GM12878 (cell line): ENCODE measurements around the gene PPOX. TPM values are rescaled to one million over a fixed set of nuclear protein-coding genes. Genes with fewer than 3 reads are reported as not detected.

ENCODE experiments used
- BMI1 ChIP-seq: fragments of 450-650 bp; IDR thresholded peaks from 2 replicates; pipeline ENCODE4 v1.6.1; 2016; ENCODE audit warnings: mild to moderate bottlenecking, moderate library complexity, borderline replicate concordance
- CHD4 ChIP-seq: fragments of 200-600 bp; sonication (generic); IDR thresholded peaks from 2 replicates; pipeline ENCODE4 v1.6.1; 2016; ENCODE audit warnings: mild to moderate bottlenecking
- CREB1 ChIP-seq: IDR thresholded peaks from 2 replicates; pipeline ENCODE4 v1.6.1; 2012; ENCODE audit warnings: low read depth, mild to moderate bottlenecking, inconsistent platforms
- E2F8 ChIP-seq: fragments of 450-650 bp; IDR thresholded peaks from 2 replicates; pipeline ENCODE4 v1.6.1; 2018; ENCODE audit warnings: mild to moderate bottlenecking, low read depth, moderate library complexity; ENCODE audit not compliant: partially characterized antibody
- EGR1 ChIP-seq, 2 experiments: IDR thresholded peaks; 1 replicate in 1 of 2; 2 replicates in 1 of 2; pipeline ENCODE4 v1.6.1; 2011 to 2012; ENCODE audit warnings: low read depth in 2 of 2, low read length in 2 of 2, borderline replicate concordance in 1 of 2, mild to moderate bottlenecking in 1 of 2, moderate library complexity in 1 of 2
- ESRRA ChIP-seq: IDR thresholded peaks from 2 replicates; pipeline ENCODE4 v1.6.1; 2012; ENCODE audit warnings: mild to moderate bottlenecking, low read length, improper control_type of control experiment
- ETV6 ChIP-seq, 2 experiments: fragments of 450-650 bp in 1 of 2; IDR thresholded peaks in 1 of 2; conservative IDR thresholded peaks in 1 of 2; 2 replicates each; pipeline ENCODE4 v1.6.1; 2014; ENCODE audit warnings: antibody characterized with exemption in 1 of 2, borderline replicate concordance in 1 of 2, low read depth in 1 of 2, mild to moderate bottlenecking in 1 of 2, moderate library complexity in 1 of 2
- IRF3 ChIP-seq: fragments of 450-650 bp; IDR thresholded peaks from 2 replicates; pipeline ENCODE4 v1.6.1; 2014; ENCODE audit warnings: mild to moderate bottlenecking
- IRF4 ChIP-seq: IDR thresholded peaks from 2 replicates; pipeline ENCODE4 v1.6.1; 2011; ENCODE audit warnings: low read depth, low read length
- MLLT1 ChIP-seq: fragments of 450-650 bp; IDR thresholded peaks from 2 replicates; pipeline ENCODE4 v1.6.1; 2016; ENCODE audit warnings: mild to moderate bottlenecking
- MTA3 ChIP-seq: IDR thresholded peaks from 2 replicates; pipeline ENCODE4 v1.6.1; 2012; ENCODE audit warnings: low read length, inconsistent platforms, borderline replicate concordance
- MYB ChIP-seq: fragments of 150-350 bp; IDR thresholded peaks from 2 replicates; pipeline ENCODE4 v1.6.1; 2014; ENCODE audit warnings: mild to moderate bottlenecking, low read depth, low read length, borderline replicate concordance
- NBN ChIP-seq: fragments of 450-650 bp; IDR thresholded peaks from 2 replicates; pipeline ENCODE4 v1.6.1; 2016
- NR2C2 ChIP-seq: IDR thresholded peaks from 2 replicates; pipeline ENCODE4 v1.6.1; 2011; ENCODE audit warnings: borderline replicate concordance, low read depth; ENCODE audit not compliant: control insufficient read depth, insufficient read length
- NRF1 ChIP-seq: conservative IDR thresholded peaks from 2 replicates; pipeline ENCODE4 v1.6.1; 2011; ENCODE audit warnings: mild to moderate bottlenecking, low read depth, low read length, improper control_type of control experiment
- REST ChIP-seq: IDR thresholded peaks from 2 replicates; pipeline ENCODE4 v1.6.1; 2012; ENCODE audit warnings: mild to moderate bottlenecking, low read depth, low read length
- SIX5 ChIP-seq: IDR thresholded peaks from 2 replicates; pipeline ENCODE4 v1.6.1; 2011; ENCODE audit warnings: mild to moderate bottlenecking, low read depth, low read length, moderate library complexity; ENCODE audit not compliant: severe bottlenecking
- SREBF2 ChIP-seq: IDR thresholded peaks from 2 replicates; pipeline ENCODE4 v1.6.1; 2012; ENCODE audit warnings: mild to moderate bottlenecking, low read length
- TARDBP ChIP-seq: IDR thresholded peaks from 2 replicates; pipeline ENCODE4 v1.6.1; 2016; ENCODE audit warnings: borderline replicate concordance
- TCF3 ChIP-seq: IDR thresholded peaks from 2 replicates; pipeline ENCODE4 v1.6.1; 2012; ENCODE audit warnings: low read depth, mild to moderate bottlenecking, low read length, borderline replicate concordance; ENCODE audit not compliant: insufficient read depth
- ZNF207 ChIP-seq: fragments of 450-650 bp; IDR thresholded peaks from 2 replicates; pipeline ENCODE4 v1.6.1; 2014; ENCODE audit warnings: antibody characterized with exemption, mild to moderate bottlenecking, borderline replicate concordance
- polyA plus RNA-seq, 11 experiments: library from polyadenylated mRNA; depleted of rRNA in 4 of 11; unstranded in 6 of 11; stranded (reverse) in 5 of 11; fragments of >200 nt; fragmentation: Nextera tagmentation in 4 of 11; fragmentation: Illumina TruSeq in 1 of 11; extraction: Ambion mirVana in 4 of 11; extraction: Trizol in 1 of 11; gene quantifications; 1 replicate in 1 of 11; 2 replicates in 10 of 11; pipeline versions ENCODE4 v1.2.1 to v1.2.3, GENCODE V29; 2011 to 2016; ENCODE audit warnings: inconsistent platforms in 2 of 11, missing spikeins in 2 of 11, low read depth in 1 of 11
- total RNA-seq, 4 experiments: library from RNA; depleted of rRNA in 3 of 4; stranded (reverse); fragments of >200 nt in 3 of 4; fragmentation: Illumina TruSeq in 1 of 4; extraction: Trizol in 1 of 4; gene quantifications; 2 replicates each; pipeline versions ENCODE4 v1.2.1 to v1.2.3, GENCODE V29; 2013 to 2021

Gene PPOX
- total and polyA plus RNA-seq, 10 of the 15 experiments (the other 5 are each of a cell fraction or from before 2014, with no cell fraction given) = 8.9 to 31.5 (median 20.3) TPM

GRCh38 chr1:161117759-161118581 lies 48.3 kb upstream of the PPOX start, which contains the start of the genes NIT1 and PFDN2 (continued):
- 0 out of 2 replicates have a peak, but pooled peaks have one; percentile 47 for TF ChIP-seq REST
- TF ChIP-seq TCF3 = 0 out of 2 replicates have a peak, but pooled peaks have one; percentile 22
- TF ChIP-seq BMI1 = no peak
- TF ChIP-seq MTA3 = no peak
- no peak for TF ChIP-seq CHD4
- peak; percentile 75 for TF ChIP-seq NBN
- TF ChIP-seq MYB = no peak
- peak; percentile 33; the same call in 1 of the 2 replicates for TF ChIP-seq MLLT1
- TF ChIP-seq EGR1 (IDR thresholded peaks at IDR 0.05; ENCODE audit: borderline replicate concordance in 1 of 2, low read depth in 2 of 2, low read length in 2 of 2) = peak in 1 of 2 experiments; percentile 92; a peak in 2 of 3 replicates
- peak; percentile 22 for TF ChIP-seq SIX5
- no peak for TF ChIP-seq NRF1
- TF ChIP-seq SREBF2 = no peak
- no peak for TF ChIP-seq IRF3
- TF ChIP-seq ETV6 (conservative IDR thresholded peaks at IDR 0.05 in 1 of 2, IDR thresholded peaks at IDR 0.05 in 1 of 2; ENCODE audit: borderline replicate concordance in 1 of 2, low read depth in 1 of 2) = no peak
- 0 out of 2 replicates have a peak, but pooled peaks have one; percentile 27 for TF ChIP-seq ZNF207
- no peak for TF ChIP-seq NR2C2
- peak; percentile 92 for TF ChIP-seq CREB1
- no peak for TF ChIP-seq TARDBP
- TF ChIP-seq IRF4 = no peak
- TF ChIP-seq ESRRA = no peak
- no peak for TF ChIP-seq E2F8
